Coronary artery (tissue), 2 donors: ENCODE data around the gene KCNH1.

Experiments
- DNase-seq: peaks from one replicate; pipeline ENCODE4 v3.0.0-alpha.2; 2017; ENCODE audit warnings: low spot score
- H3K27ac ChIP-seq, 2 donors: fragments of 200-600 bp; sonication (generic); one replicate each; pipeline ENCODE4 v1.5.1; 2016 to 2019
- H3K4me3 ChIP-seq: fragments of 200-600 bp; sonication (generic); 2 replicates; pipeline ENCODE4 v1.5.1; 2016; ENCODE audit warnings: mild to moderate bottlenecking, moderate library complexity
- TF ChIP-seq, protein P1 (sequence below): fragments of 200-600 bp; sonication (generic); IDR thresholded peaks from one replicate; pipeline ENCODE4 v1.5.1; 2019; ENCODE audit warnings: antibody characterized with exemption

KCNH1 gene

GRCh38 chr1:210743038-210743437 is 390.9 kb downstream of the KCNH1 start:
- Histone ChIP-seq H3K4me3 (no peak overlapping the region), H3K27ac (no peak overlapping the region)
- TF ChIP-seq, protein P1, sequence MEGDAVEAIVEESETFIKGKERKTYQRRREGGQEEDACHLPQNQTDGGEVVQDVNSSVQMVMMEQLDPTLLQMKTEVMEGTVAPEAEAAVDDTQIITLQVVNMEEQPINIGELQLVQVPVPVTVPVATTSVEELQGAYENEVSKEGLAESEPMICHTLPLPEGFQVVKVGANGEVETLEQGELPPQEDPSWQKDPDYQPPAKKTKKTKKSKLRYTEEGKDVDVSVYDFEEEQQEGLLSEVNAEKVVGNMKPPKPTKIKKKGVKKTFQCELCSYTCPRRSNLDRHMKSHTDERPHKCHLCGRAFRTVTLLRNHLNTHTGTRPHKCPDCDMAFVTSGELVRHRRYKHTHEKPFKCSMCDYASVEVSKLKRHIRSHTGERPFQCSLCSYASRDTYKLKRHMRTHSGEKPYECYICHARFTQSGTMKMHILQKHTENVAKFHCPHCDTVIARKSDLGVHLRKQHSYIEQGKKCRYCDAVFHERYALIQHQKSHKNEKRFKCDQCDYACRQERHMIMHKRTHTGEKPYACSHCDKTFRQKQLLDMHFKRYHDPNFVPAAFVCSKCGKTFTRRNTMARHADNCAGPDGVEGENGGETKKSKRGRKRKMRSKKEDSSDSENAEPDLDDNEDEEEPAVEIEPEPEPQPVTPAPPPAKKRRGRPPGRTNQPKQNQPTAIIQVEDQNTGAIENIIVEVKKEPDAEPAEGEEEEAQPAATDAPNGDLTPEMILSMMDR: no peak
- no peak for DNase-seq

DNA sequence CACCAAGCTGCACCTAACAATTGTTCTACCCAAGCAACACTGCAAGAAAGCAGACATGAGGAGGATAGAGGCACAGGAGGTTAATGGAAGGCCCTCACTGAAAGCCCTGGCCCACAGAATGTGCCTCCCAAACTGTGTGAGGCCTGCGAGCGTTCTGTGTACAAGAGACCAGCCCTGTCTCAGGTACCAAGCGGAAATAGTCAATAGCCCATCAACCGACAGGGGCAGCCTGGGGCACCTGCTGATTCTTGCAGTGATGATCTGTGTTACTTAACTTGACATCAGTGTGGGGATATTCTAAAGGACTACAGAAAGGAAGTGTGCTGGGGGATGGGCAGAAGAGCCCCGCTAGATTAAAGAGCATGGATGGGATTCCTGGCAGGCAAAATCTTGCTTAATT is 392.4 kb downstream of the KCNH1 start:
- Histone ChIP-seq H3K27ac (no peak overlapping the region), H3K4me3 (no peak overlapping the region)
- TF ChIP-seq, protein P1: no peak
- DNase-seq: no peak

DNA sequence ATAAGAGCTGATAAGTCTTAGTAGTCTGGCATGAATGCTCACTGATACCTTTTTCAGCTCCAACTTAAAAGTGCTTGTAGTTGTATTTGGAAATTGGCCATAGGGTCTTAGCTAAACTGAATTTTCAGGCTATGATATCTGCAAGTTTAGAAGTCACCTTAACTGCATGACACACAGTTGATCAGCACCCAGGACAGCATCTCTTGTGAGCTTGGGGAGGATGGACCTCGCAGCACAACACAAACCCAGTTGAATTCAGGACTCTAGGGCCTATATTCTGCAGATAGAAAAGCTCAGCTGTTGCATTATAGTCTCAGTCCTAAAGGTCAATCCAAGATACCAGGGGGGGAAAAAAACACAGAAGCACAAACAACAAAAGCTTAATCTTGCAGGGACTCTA is 394.3 kb downstream of the KCNH1 start:
- H3K27ac ChIP-seq: no peak overlapping the region
- TF ChIP-seq, protein P1: no peak
- DNase-seq: no peak
- H3K4me3 ChIP-seq: no peak overlapping the region

DNA sequence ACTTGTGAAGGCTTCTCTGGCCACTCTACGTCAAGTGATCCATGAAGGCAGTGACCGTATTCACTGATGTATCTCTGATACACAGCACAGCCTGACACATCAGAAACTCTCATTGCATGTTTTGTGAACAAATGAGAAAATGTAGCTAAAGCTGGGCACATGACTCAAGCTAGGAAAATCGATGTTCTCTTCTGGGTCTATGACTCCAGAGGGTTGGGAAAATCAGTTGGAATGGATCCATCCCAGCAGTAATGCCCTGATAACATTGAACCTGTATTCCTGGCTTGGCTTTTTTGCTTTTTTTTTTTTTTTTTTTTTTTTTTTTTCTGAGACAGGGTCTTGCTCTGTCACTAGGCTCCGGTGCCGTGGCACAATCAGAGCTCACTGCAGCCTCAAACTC is 395.7 kb downstream of the KCNH1 start:
- Histone ChIP-seq H3K4me3 (no peak overlapping the region), H3K27ac (no peak overlapping the region)
- TF ChIP-seq, protein P1: no peak
- no peak for DNase-seq

GRCh38 chr1:210736713-210737112 is 397.2 kb downstream of the KCNH1 start:
- Histone ChIP-seq H3K4me3 (no peak overlapping the region), H3K27ac (no peak overlapping the region)
- TF ChIP-seq, protein P1: no peak
- no peak for DNase-seq

DNA sequence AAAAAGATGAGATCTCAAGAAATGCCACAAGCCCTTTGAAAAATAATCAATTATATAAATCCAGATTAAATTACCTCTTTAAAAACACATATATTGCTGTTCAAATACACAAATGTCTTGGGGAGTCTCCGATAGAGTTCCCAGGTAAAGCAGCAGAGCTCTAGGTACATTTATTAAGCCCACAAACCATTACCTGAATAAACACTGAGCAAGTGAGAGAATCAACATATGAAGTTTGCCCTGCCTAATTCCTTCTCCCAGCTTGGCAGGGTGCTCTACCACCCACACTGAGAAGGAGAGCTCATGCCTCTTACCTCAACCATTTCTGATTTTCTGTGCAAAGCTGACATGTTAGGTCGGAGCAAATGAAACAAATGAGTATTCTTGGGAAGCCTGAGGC is 402.4 kb downstream of the KCNH1 start:
- H3K4me3 ChIP-seq: no peak overlapping the region
- no peak for DNase-seq
- H3K27ac ChIP-seq: no peak overlapping the region
- TF ChIP-seq, protein P1: no peak

GRCh38 chr1:210731193-210731592 is 402.8 kb downstream of the KCNH1 start:
- H3K27ac ChIP-seq: no peak overlapping the region
- H3K4me3 ChIP-seq: no peak overlapping the region
- TF ChIP-seq, protein P1: no peak
- DNase-seq: no peak
